MM.1S (cell line): ENCODE measurements around the gene SMOC2.
"Not testable (repeated sequence)": the region's sequence is repeated elsewhere in the genome, so short reads cannot be mapped to it uniquely, and the experiment has no call there.

ENCODE experiments used
- DNase-seq: peaks from one replicate; pipeline ENCODE4 v3.0.0-alpha.2; 2015
- H2AFZ ChIP-seq: fragments of 300-600 bp; sonication (generic); 2 replicates; pipeline ENCODE4 v1.6.0; 2016; ENCODE audit warnings: antibody characterized with exemption, low read length
- H3F3A ChIP-seq: fragments of 300-600 bp; sonication (generic); 2 replicates; pipeline ENCODE4 v1.6.1; 2016; ENCODE audit warnings: mild to moderate bottlenecking, antibody characterized with exemption, low read length, moderate library complexity, mixed read lengths; ENCODE audit not compliant: insufficient read depth
- H3K27ac ChIP-seq: fragments of 300-600 bp; sonication (generic); 2 replicates; pipeline ENCODE4 v1.5.1; 2016; ENCODE audit warnings: mild to moderate bottlenecking, low read length
- H3K27me3 ChIP-seq: fragments of 300-600 bp; sonication (generic); replicated peaks from 2 replicates; pipeline ENCODE4 v1.6.0; 2016; ENCODE audit warnings: low read length; ENCODE audit not compliant: insufficient read depth
- H3K36me3 ChIP-seq: fragments of 300-600 bp; sonication (generic); replicated peaks from 2 replicates; pipeline ENCODE4 v1.6.1; 2016; ENCODE audit warnings: mild to moderate bottlenecking, low read length, mixed read lengths; ENCODE audit not compliant: insufficient read depth
- H3K4me1 ChIP-seq: fragments of 300-600 bp; sonication (generic); 2 replicates; pipeline ENCODE4 v1.6.1; 2016; ENCODE audit warnings: low read length, mixed read lengths
- H3K4me2 ChIP-seq: fragments of 300-600 bp; sonication (generic); 2 replicates; pipeline ENCODE4 v1.6.0; 2016; ENCODE audit warnings: low read depth, low read length
- H3K4me3 ChIP-seq: fragments of 300-600 bp; sonication (generic); 2 replicates; pipeline ENCODE4 v1.5.1; 2016; ENCODE audit warnings: low read length, mixed read lengths
- H3K79me2 ChIP-seq: fragments of 300-600 bp; sonication (generic); 2 replicates; pipeline ENCODE4 v1.6.1; 2016; ENCODE audit warnings: mixed run types, low read length, mixed read lengths
- H3K9ac ChIP-seq: fragments of 300-600 bp; sonication (generic); 2 replicates; pipeline ENCODE4 v1.6.1; 2016; ENCODE audit warnings: low read length, mixed read lengths
- H3K9me2 ChIP-seq: fragments of 300-600 bp; sonication (generic); replicated peaks from 2 replicates; pipeline ENCODE4 v1.6.1; 2016; ENCODE audit warnings: mild to moderate bottlenecking, low read length, mixed read lengths; ENCODE audit not compliant: insufficient read depth
- H3K9me3 ChIP-seq: fragments of 300-600 bp; sonication (generic); replicated peaks from 2 replicates; pipeline ENCODE4 v1.6.1; 2016; ENCODE audit warnings: mild to moderate bottlenecking, low read length, mixed read lengths; ENCODE audit not compliant: insufficient read depth
- H4K20me1 ChIP-seq: fragments of 300-600 bp; sonication (generic); 2 replicates; pipeline ENCODE4 v1.6.1; 2016; ENCODE audit warnings: mild to moderate bottlenecking, low read length, moderate library complexity, mixed read lengths; ENCODE audit not compliant: insufficient read depth
- EZH2 ChIP-seq: fragments of 300-600 bp; sonication (generic); optimal IDR thresholded peaks from 2 replicates; pipeline ENCODE3; 2017; ENCODE audit warnings: low read depth, mild to moderate bottlenecking, antibody characterized with exemption, low read length, mixed read lengths
- EZH2phosphoT487 ChIP-seq: fragments of 300-600 bp; sonication (generic); IDR thresholded peaks from 2 replicates; pipeline ENCODE4 v1.6.1; 2018; ENCODE audit warnings: antibody characterized with exemption, low read length
- TF ChIP-seq, protein P1 (sequence below): fragments of 300-600 bp; sonication (generic); IDR thresholded peaks from 2 replicates; pipeline ENCODE4 v1.5.1; 2016; ENCODE audit warnings: antibody characterized with exemption, low read length, mixed read lengths

Gene SMOC2

DNA sequence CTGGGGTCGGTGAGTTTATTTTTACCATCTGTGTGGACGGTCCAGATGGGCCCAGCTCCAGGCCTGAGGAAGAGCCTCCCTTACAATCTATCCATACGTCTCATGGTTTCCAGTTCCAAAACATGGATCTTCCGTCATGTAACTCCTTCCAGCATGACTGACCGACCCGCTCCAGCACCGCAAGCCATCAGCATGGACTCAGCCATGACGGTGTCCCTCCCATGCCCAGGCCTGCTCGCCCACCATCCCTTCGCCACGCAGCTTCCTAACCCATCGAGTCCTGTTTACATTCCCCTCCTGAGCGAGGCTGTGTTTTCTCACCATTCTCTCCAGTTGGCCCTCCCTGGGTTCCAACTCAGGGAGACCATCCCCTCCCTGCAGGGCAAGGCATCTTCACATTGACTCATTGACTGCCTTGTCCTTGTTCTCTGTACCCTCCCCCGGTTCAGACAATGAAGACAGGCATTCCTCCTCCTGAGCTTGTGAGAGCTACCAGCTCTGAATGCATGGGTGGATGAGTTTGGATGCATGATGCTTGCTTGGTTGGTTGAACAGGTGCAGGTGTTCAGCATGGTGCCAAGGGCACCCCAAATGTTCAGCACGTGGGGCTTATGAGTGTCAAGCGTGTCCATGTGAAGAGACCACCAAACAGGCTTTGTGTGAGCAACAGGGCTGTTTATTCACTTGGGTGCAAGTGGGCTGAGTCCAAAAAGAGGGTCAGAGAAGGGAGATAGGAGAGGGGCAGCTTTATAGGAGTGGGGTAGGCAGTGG is 235.8 kb downstream of the SMOC2 start:
- Histone ChIP-seq H3K9me3 (no peaks in the 10 kb centered on the region), H3K4me1 (no peaks in the 10 kb centered on the region), H3K4me2 (no peak overlapping the region), H3K9ac (no peak overlapping the region), H3F3A (no peaks in the 10 kb centered on the region), H2AFZ (no peak overlapping the region), H4K20me1 (no peaks in the 10 kb centered on the region), H3K27ac (no peak overlapping the region), H3K79me2 (no peaks in the 10 kb centered on the region), H3K27me3 (no peaks in the 10 kb centered on the region), H3K4me3 (no peak overlapping the region), H3K9me2 (no peaks in the 10 kb centered on the region), H3K36me3 (no peaks in the 10 kb centered on the region)
- TF ChIP-seq, protein P1, sequence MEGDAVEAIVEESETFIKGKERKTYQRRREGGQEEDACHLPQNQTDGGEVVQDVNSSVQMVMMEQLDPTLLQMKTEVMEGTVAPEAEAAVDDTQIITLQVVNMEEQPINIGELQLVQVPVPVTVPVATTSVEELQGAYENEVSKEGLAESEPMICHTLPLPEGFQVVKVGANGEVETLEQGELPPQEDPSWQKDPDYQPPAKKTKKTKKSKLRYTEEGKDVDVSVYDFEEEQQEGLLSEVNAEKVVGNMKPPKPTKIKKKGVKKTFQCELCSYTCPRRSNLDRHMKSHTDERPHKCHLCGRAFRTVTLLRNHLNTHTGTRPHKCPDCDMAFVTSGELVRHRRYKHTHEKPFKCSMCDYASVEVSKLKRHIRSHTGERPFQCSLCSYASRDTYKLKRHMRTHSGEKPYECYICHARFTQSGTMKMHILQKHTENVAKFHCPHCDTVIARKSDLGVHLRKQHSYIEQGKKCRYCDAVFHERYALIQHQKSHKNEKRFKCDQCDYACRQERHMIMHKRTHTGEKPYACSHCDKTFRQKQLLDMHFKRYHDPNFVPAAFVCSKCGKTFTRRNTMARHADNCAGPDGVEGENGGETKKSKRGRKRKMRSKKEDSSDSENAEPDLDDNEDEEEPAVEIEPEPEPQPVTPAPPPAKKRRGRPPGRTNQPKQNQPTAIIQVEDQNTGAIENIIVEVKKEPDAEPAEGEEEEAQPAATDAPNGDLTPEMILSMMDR, result no peak
- no peak for DNase-seq

DNA sequence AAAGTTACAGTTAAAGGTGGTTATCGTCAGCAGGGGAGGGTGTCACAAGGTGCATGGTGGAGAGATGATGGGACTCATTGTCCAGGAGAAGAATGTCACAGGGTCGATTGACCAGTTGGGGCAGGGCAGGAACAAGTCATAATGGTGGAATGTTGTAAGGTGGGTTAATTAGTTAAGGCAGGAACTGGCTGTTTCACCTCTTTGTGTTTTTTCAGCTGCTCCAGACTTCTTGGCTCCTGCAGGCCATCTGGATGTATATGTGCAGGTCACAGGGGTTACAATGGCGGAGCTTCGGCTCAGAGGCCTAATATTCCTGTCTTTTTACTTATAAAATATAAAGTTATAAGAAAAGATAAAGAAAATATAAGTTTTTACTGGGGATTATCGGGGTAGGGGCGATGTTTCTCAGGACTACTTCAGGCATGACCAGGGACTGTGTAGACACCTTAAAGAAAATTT is 236.4 kb downstream of the SMOC2 start:
- H3K36me3 ChIP-seq, H3K27me3 ChIP-seq: not testable (repeated sequence)

DNA sequence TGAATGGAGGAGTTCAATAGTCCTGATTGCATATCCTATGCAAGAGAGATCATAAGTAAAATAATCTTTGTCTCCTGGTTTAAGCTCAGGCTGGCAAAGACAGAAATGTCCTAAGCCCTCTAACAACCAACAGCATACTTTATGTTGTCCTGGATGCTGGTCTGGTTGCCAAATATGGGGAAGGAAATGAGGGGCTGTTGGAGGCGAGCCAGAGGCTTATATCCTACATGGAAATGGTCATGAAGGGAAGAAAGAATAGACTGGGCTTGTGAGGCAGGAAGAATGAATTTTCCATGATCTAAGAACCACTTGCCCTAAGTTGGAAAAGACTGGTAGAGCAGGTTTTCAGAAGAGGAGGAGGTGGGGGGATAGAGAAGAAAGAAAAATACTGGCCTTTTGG is 237.1 kb downstream of the SMOC2 start:
- TF ChIP-seq, protein P1, result no peak
- no peak for TF ChIP-seq EZH2phosphoT487
- TF ChIP-seq EZH2, result no peak
- H3K4me1 ChIP-seq, result no peaks in the 10 kb centered on the region
- no peaks in the 10 kb centered on the region for H3K9me3 ChIP-seq
- H4K20me1 ChIP-seq, result no peaks in the 10 kb centered on the region
- H3K4me3 ChIP-seq, result no peak overlapping the region
- DNase-seq, result no peak
- H3K9me2 ChIP-seq, result no peaks in the 10 kb centered on the region
- H3K79me2 ChIP-seq, result no peaks in the 10 kb centered on the region
- H3K9ac ChIP-seq, result no peak overlapping the region
- H3K4me2 ChIP-seq, result no peak overlapping the region
- H2AFZ ChIP-seq, result no peak overlapping the region
- H3F3A ChIP-seq, result no peaks in the 10 kb centered on the region
- no peaks in the 10 kb centered on the region for H3K36me3 ChIP-seq
- no peak overlapping the region for H3K27ac ChIP-seq
- no peaks in the 10 kb centered on the region for H3K27me3 ChIP-seq

More for the DNA sequence above, 236.4 kb downstream of the SMOC2 start:
- DNase-seq, H2AFZ ChIP-seq, H3K79me2 ChIP-seq, H3K4me2 ChIP-seq, H3K4me3 ChIP-seq, H3F3A ChIP-seq, H3K9me2 ChIP-seq, H3K9ac ChIP-seq, H3K27ac ChIP-seq, H4K20me1 ChIP-seq, H3K4me1 ChIP-seq, H3K9me3 ChIP-seq: not testable (repeated sequence)

DNA sequence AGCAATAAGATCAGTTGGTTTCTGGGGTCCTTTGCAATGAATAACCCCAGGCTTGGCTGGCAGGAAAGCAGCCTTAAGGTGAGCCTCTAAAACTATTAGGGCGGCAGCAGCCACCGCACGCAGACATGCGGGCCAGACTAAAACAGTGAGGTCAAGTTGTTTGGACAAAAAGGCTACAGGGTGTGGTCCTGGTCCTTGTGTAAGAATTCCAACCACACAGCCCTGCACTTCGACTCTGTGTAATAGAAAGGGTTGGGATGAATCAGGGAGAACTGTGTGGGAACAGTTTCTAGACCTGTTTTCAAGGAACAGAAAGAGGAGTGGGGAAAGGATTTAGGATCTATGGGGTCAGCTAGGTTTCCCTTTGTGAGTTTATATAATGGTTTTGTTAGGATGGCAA is 237.6 kb downstream of the SMOC2 start:
- Histone ChIP-seq H3K27ac (no peak overlapping the region), H3K9ac (no peak overlapping the region), H3K9me2 (no peaks in the 10 kb centered on the region), H4K20me1 (no peaks in the 10 kb centered on the region), H3K4me2 (no peak overlapping the region), H3K9me3 (no peaks in the 10 kb centered on the region), H3K4me3 (no peak overlapping the region), H3F3A (no peaks in the 10 kb centered on the region), H3K79me2 (no peaks in the 10 kb centered on the region), H2AFZ (no peak overlapping the region), H3K4me1 (no peaks in the 10 kb centered on the region), H3K36me3 (no peaks in the 10 kb centered on the region), H3K27me3 (no peaks in the 10 kb centered on the region)
- TF ChIP-seq EZH2 (no peak), EZH2phosphoT487 (no peak)
- TF ChIP-seq, protein P1, result no peak
- DNase-seq, result no peak
